ENCODE measurements around the gene COQ8B. TPM values are rescaled to one million over a fixed set of nuclear protein-coding genes. Genes with fewer than 3 reads are reported as not detected.

COQ8B gene
- total RNA-seq, 1 donor from 2014 or later: 20.0 TPM

DNA sequence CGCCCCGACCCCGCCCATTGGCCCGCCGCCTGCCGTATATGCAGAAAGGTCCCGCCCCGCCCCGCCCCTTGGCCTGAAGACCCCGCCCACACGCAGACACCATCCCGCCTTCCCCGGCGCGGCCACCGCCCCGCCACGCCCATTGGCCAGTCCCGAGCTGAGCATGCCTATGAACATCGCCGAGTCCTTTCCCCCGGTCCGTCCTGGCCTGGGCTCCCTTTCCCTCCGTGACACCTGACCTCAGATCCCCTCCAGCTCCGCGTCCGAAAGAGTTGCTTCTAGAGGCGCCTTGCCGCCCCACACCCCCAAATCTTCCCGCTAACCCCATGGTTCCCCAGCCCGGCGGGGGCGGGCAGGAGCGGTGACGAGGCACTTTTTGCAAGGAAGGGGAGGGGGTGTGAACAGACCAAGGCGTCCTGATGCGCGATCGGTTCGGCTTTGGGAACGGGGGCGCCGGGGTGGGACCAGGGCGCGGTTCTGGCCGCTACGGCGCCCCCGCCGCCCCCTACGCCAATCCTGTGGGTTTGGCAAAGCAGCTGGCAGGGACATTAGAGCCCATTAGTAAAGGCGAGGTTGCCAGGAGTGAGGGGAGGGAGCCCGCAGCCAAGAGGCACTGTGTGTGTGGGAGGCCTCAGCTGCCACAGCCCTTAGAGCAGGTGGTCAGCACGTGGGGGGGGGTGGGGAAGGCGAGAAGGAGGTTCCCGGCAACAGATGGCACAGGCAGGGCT lies 25.8 kb downstream of the COQ8B start:
- Histone ChIP-seq H3K36me3 (ENCODE audit: control insufficient read depth, insufficient read depth, low read length) (peaks cover 1% of the 10 kb centered on the region), H3K4me3 (ENCODE audit: low read depth, low read length) (peak overlapping the region; percentile 70), H3K27me3 (ENCODE audit: control insufficient read depth, insufficient read depth, low read length) (no peaks in the 10 kb centered on the region)
- no peak for TF ChIP-seq CTCF (IDR thresholded peaks at IDR 0.05; ENCODE audit: insufficient read depth, low read length, poor library complexity, severe bottlenecking)
- peak; percentile 28 for DNase-seq (ENCODE audit: low read depth)

- peaks cover 3% of the 10 kb centered on the region for H3K36me3 ChIP-seq (ENCODE audit: control insufficient read depth, insufficient read depth, low read length)
- TF ChIP-seq CTCF (IDR thresholded peaks at IDR 0.05; ENCODE audit: insufficient read depth, low read length, poor library complexity, severe bottlenecking): no peak
- no peak for DNase-seq (ENCODE audit: low read depth)
Observed at GRCh38 chr19:40690050-40690692, 26.5 kb downstream of the COQ8B start, which contains the start of gene NUMBL. TSS of gene NUMBL (minus strand) at chr19:40690651. CDS start at chr19:40690483, 168 bp downstream.

DNA sequence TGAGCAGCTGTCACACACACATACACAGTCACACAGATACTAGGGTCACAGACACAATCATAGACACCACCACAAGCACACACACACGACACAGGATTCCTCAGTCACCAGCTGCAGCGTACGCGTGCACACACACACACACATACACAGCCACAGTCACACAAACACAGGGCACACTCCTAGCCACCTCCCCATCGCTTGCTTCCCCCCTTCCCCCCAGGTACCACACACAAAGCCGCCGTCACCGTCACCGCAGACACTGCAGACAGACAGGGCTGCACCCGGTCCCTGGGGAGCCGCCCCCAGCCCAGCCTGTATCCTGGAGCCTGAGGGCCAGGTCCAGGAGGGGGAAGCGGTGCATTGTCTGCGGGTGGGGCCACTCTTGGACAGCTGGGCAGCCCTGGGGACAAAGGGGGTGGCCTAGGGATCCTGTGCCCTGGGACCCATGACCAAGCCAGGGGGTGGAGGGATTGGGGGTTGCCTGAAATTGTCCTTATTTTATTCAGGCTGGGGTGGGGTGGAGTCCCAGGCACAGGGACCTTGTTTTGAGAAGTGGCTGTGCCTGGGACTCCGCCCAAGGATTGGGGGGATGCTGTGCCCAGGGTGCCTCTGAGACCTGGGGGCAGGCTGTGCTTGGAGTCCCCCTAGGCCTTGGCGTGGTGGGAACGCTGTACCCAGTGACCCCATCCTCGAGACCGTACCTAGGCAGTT lies 27.2 kb downstream of the COQ8B start:
- no peak for DNase-seq (ENCODE audit: low read depth)
- H3K36me3 ChIP-seq (ENCODE audit: control insufficient read depth, insufficient read depth, low read length): peaks cover 3% of the 10 kb centered on the region
- TF ChIP-seq CTCF (IDR thresholded peaks at IDR 0.05; ENCODE audit: insufficient read depth, low read length, poor library complexity, severe bottlenecking): no peak
- peak overlapping the region; percentile 70 for H3K4me3 ChIP-seq (ENCODE audit: low read depth, low read length)
- no peaks in the 10 kb centered on the region for H3K27me3 ChIP-seq (ENCODE audit: control insufficient read depth, insufficient read depth, low read length)

More at GRCh38 chr19:40690050-40690692, 26.5 kb downstream of the COQ8B start, which contains the start of gene NUMBL:
- Histone ChIP-seq H3K4me3 (ENCODE audit: low read depth, low read length) (peak within 1 kb of the TSS; percentile 70), H3K27me3 (ENCODE audit: control insufficient read depth, insufficient read depth, low read length) (no peaks in the 10 kb centered on the region)

DNA sequence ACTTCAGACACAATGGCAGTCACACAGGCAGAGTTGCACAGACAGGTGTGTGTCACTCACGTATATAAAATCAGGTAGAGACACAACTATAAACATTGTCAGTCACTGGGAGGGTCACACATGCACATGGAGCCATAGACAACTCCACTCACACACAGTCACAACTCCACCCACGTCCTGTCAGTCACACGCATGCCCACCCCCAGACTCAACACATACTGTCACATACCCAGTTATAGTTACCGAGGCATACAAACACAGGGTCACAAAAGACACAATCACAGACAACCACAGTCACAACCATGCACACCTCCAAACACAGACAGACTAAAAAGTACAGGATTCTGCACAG lies 27.7 kb downstream of the COQ8B start:
- Histone ChIP-seq H3K36me3 (ENCODE audit: control insufficient read depth, insufficient read depth, low read length) (peaks cover 2% of the 10 kb centered on the region), H3K27me3 (ENCODE audit: control insufficient read depth, insufficient read depth, low read length) (no peaks in the 10 kb centered on the region), H3K4me3 (ENCODE audit: low read depth, low read length) (peak overlapping the region; percentile 70)
- TF ChIP-seq CTCF (IDR thresholded peaks at IDR 0.05; ENCODE audit: insufficient read depth, low read length, poor library complexity, severe bottlenecking): no peak
- DNase-seq (ENCODE audit: low read depth): no peak

DNA sequence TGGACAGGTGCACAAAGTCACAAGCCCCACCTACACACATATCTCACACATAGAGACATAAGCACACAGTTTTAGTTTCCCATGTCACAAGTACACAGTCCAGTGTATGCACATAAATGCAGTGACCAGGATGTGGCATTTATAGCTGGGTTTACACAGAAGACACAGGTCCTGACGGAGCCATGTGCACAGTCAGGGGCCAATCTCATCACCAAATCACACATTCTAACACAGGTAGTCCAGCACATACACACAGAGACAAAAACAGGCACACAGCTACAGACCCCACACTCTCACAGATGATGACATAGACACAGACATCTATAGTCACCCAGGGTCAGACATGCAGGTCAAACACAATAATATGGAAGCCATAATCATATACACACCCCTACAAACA lies 28.4 kb downstream of the COQ8B start:
- H3K4me3 ChIP-seq (ENCODE audit: low read depth, low read length): no peak overlapping the region
- no peaks in the 10 kb centered on the region for H3K27me3 ChIP-seq (ENCODE audit: control insufficient read depth, insufficient read depth, low read length)
- no peak for DNase-seq (ENCODE audit: low read depth)
- TF ChIP-seq CTCF (IDR thresholded peaks at IDR 0.05; ENCODE audit: insufficient read depth, low read length, poor library complexity, severe bottlenecking): no peak
- H3K36me3 ChIP-seq (ENCODE audit: control insufficient read depth, insufficient read depth, low read length): peaks cover 2% of the 10 kb centered on the region

All from kidney epithelial cell (primary cell).